SK-N-SH treated with all-trans-retinoic acid at 6 μM for 48 hours (cell line): Measurements from ENCODE around the gene SLC9B1.
A peak's percentile ranks its signal among the peaks of the same experiment; 100 is the strongest.

Experiments
- ATAC-seq: fragments of 200-7000 bp; cut with Tn5 transposase; 3 replicates; pipeline ENCODE4 v1.9.1; 2020; ENCODE audit warnings: mild to moderate bottlenecking, moderate library complexity
- ARNTL ChIP-seq: fragments of 450-650 bp; formaldehyde crosslinking; IDR thresholded peaks from 2 replicates; pipeline ENCODE4 v1.5.0; 2020; ENCODE audit warnings: low read depth, mild to moderate bottlenecking, moderate library complexity, borderline replicate concordance
- CREB5 ChIP-seq: fragments of 250-450 bp; sonication (Bioruptor Pico); IDR thresholded peaks from 2 replicates; pipeline ENCODE4 v1.5.1; 2020; ENCODE audit warnings: low read depth, mild to moderate bottlenecking, moderate library complexity
- CSDC2 ChIP-seq: fragments of 250-450 bp; sonication (Bioruptor Pico); IDR thresholded peaks from 2 replicates; pipeline ENCODE4 v1.5.0; 2020; ENCODE audit warnings: mild to moderate bottlenecking, moderate library complexity
- ESRRG ChIP-seq: fragments of 250-450 bp; sonication (Bioruptor Pico); IDR thresholded peaks from 2 replicates; pipeline ENCODE4 v1.6.1; 2021; ENCODE audit warnings: mild to moderate bottlenecking
- GLIS3 ChIP-seq: fragments of 250-450 bp; sonication (Bioruptor Pico); IDR thresholded peaks from 2 replicates; pipeline ENCODE4 v1.5.0; 2020; ENCODE audit warnings: mild to moderate bottlenecking, moderate library complexity
- ISL1 ChIP-seq: fragments of 250-450 bp; sonication (Bioruptor Pico); IDR thresholded peaks from 2 replicates; pipeline ENCODE4 v2.1.2; 2022; ENCODE audit warnings: mild to moderate bottlenecking, moderate library complexity
- OSR1 ChIP-seq: fragments of 250-450 bp; sonication (Bioruptor Pico); IDR thresholded peaks from 2 replicates; pipeline ENCODE4 v1.8.0; 2022; ENCODE audit warnings: moderate library complexity, mild to moderate bottlenecking, inconsistent platforms
- POU6F1 ChIP-seq: fragments of 250-450 bp; sonication (Bioruptor Pico); IDR thresholded peaks from 2 replicates; pipeline ENCODE4 v1.8.0; 2021; ENCODE audit warnings: low read depth, mild to moderate bottlenecking, moderate library complexity, borderline replicate concordance
- PPARA ChIP-seq: fragments of 250-450 bp; sonication (Bioruptor Pico); IDR thresholded peaks from 2 replicates; pipeline ENCODE4 v1.5.0; 2020; ENCODE audit warnings: mild to moderate bottlenecking, borderline replicate concordance
- RARB ChIP-seq: fragments of 250-450 bp; sonication (Bioruptor Pico); IDR thresholded peaks from 2 replicates; pipeline ENCODE4 v1.8.0; 2021; ENCODE audit warnings: mild to moderate bottlenecking, moderate library complexity
- SNAI2 ChIP-seq: fragments of 250-450 bp; sonication (Bioruptor Pico); IDR thresholded peaks from 2 replicates; pipeline ENCODE4 v1.5.0; 2020; ENCODE audit warnings: mild to moderate bottlenecking, moderate library complexity
- TCF4 ChIP-seq: fragments of 250-450 bp; sonication (Bioruptor Pico); IDR thresholded peaks from 2 replicates; pipeline ENCODE4 v1.8.0; 2021; ENCODE audit warnings: mild to moderate bottlenecking, moderate library complexity, borderline replicate concordance
- ZC3H10 ChIP-seq: fragments of 250-450 bp; sonication (Bioruptor Pico); IDR thresholded peaks from 2 replicates; pipeline ENCODE4 v1.5.1; 2021; ENCODE audit warnings: mild to moderate bottlenecking, moderate library complexity
- ZFP30 ChIP-seq: fragments of 450-650 bp; formaldehyde crosslinking; IDR thresholded peaks from 2 replicates; pipeline ENCODE4 v1.5.0; 2022; ENCODE audit warnings: mild to moderate bottlenecking, moderate library complexity
- ZNF565 ChIP-seq: fragments of 450-650 bp; formaldehyde crosslinking; conservative IDR thresholded peaks from 2 replicates; pipeline ENCODE4 v1.5.0; 2020; ENCODE audit warnings: low read depth, mild to moderate bottlenecking, moderate library complexity
- ZNF70 ChIP-seq: fragments of 450-650 bp; formaldehyde crosslinking; IDR thresholded peaks from 2 replicates; pipeline ENCODE4 v1.5.0; 2020; ENCODE audit warnings: mild to moderate bottlenecking, moderate library complexity
- ZNF8 ChIP-seq: fragments of 450-650 bp; formaldehyde crosslinking; IDR thresholded peaks from 2 replicates; pipeline ENCODE4 v1.5.0; 2020; ENCODE audit warnings: mild to moderate bottlenecking, moderate library complexity
- TF ChIP-seq, protein P1 (sequence below): fragments of 250-450 bp; sonication (Bioruptor Pico); IDR thresholded peaks from 2 replicates; pipeline ENCODE4 v1.5.0; 2020; ENCODE audit warnings: mild to moderate bottlenecking, moderate library complexity
- TF ChIP-seq, protein P2 (sequence below): fragments of 250-450 bp; sonication (Bioruptor Pico); IDR thresholded peaks from 2 replicates; pipeline ENCODE4 v1.8.0; 2020; ENCODE audit warnings: mild to moderate bottlenecking, moderate library complexity, borderline replicate concordance

SLC9B1 gene

DNA sequence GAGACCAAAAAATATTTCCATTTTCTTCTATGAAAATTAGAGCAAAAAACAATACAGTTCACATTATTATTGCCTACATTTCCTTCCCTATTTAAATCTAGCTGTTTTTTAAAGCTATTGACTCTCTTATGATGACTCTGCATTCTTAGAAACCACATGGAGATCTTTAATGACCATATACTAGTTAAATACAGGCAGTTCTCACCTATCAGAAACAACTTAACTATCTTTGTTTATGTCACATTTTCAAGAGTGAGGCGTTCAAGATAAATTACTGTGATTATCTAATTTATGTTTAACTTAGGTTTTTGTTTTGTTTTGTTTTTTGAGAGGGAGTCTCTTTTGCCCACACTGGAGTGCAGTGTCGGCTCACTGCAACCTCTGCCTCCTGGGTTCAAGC is 147.7 kb downstream of the SLC9B1 start:
- TF ChIP-seq ZNF8 (CRISPR knock-in tag) (no peak), SNAI2 (CRISPR knock-in tag) (no peak), PPARA (no peak), OSR1 (CRISPR knock-in tag) (no peak), ZC3H10 (CRISPR knock-in tag) (no peak), ARNTL (no peak), CREB5 (no peak), TCF4 (CRISPR knock-in tag) (no peak), POU6F1 (no peak), ZNF70 (CRISPR knock-in tag) (no peak)
- no peak for ATAC-seq

GRCh38 chr4:102869569-102870197 is 149.8 kb downstream of the SLC9B1 start:
- ATAC-seq = peak; percentile 7
- TF ChIP-seq RARB (CRISPR knock-in tag) (no peak), ARNTL (no peak)

DNA sequence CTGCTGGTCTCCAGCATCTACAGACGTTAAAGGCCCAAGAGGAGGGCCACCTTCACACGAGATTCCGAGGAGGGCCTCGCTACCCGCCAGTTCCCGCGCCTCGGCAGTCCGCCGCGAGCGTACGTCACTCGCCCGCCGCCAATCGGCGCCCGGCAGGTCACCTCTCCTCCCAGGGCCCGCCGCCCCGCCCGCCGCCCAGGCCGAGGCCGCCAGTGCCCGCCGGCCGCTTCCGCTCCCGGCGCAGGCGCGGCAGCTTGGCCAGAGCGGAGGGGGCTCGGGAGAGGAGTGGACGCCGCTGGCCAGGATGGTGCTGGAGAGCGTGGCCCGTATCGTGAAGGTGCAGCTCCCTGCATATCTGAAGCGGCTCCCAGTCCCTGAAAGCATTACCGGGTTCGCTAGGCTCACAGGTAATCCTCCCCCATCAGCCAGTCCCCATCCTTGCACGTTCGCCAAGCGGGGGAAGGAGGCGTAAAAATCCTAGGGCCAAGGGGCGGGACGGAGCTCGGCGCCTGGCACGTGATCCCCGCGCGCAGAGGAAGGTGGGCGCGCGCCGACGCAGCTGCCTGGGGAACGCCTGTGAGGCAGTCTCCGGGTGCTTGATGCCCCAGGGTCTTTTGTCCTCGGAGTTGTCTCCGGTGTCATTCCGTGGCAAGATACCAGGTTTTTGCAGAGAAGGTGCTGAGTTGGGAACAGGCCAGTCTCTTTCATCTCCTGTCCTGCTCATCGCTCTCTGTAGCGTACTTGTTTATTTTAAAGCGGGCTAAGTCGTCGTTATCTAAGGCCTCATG is 150.5 kb downstream of the SLC9B1 start, which contains the start of gene CISD2:
TSS of gene CISD2 (plus strand) at position 212 of the 788 bp plus-strand sequence. CDS start at position 305, 93 bp downstream.
- peak; percentile 96 for ATAC-seq
- TF ChIP-seq CREB5 = no peak
- TF ChIP-seq ESRRG = 0 out of 2 replicates have a peak, but pooled peaks have one; percentile 54

GRCh38 chr4:102868153-102868780 is 151.2 kb downstream of the SLC9B1 start:
- TF ChIP-seq ZNF565 (CRISPR knock-in tag) (no peak), RARB (CRISPR knock-in tag) (no peak), GLIS3 (CRISPR knock-in tag) (0 out of 2 replicates have a peak, but pooled peaks have one; percentile 52), SNAI2 (CRISPR knock-in tag) (no peak), PPARA (no peak)
- TF ChIP-seq, protein P1, sequence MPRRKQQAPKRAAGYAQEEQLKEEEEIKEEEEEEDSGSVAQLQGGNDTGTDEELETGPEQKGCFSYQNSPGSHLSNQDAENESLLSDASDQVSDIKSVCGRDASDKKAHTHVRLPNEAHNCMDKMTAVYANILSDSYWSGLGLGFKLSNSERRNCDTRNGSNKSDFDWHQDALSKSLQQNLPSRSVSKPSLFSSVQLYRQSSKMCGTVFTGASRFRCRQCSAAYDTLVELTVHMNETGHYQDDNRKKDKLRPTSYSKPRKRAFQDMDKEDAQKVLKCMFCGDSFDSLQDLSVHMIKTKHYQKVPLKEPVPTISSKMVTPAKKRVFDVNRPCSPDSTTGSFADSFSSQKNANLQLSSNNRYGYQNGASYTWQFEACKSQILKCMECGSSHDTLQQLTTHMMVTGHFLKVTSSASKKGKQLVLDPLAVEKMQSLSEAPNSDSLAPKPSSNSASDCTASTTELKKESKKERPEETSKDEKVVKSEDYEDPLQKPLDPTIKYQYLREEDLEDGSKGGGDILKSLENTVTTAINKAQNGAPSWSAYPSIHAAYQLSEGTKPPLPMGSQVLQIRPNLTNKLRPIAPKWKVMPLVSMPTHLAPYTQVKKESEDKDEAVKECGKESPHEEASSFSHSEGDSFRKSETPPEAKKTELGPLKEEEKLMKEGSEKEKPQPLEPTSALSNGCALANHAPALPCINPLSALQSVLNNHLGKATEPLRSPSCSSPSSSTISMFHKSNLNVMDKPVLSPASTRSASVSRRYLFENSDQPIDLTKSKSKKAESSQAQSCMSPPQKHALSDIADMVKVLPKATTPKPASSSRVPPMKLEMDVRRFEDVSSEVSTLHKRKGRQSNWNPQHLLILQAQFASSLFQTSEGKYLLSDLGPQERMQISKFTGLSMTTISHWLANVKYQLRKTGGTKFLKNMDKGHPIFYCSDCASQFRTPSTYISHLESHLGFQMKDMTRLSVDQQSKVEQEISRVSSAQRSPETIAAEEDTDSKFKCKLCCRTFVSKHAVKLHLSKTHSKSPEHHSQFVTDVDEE (CRISPR knock-in tag) = no peak
- TF ChIP-seq, all 23 proteins: peak for 1
- peak; percentile 2 for ATAC-seq

DNA sequence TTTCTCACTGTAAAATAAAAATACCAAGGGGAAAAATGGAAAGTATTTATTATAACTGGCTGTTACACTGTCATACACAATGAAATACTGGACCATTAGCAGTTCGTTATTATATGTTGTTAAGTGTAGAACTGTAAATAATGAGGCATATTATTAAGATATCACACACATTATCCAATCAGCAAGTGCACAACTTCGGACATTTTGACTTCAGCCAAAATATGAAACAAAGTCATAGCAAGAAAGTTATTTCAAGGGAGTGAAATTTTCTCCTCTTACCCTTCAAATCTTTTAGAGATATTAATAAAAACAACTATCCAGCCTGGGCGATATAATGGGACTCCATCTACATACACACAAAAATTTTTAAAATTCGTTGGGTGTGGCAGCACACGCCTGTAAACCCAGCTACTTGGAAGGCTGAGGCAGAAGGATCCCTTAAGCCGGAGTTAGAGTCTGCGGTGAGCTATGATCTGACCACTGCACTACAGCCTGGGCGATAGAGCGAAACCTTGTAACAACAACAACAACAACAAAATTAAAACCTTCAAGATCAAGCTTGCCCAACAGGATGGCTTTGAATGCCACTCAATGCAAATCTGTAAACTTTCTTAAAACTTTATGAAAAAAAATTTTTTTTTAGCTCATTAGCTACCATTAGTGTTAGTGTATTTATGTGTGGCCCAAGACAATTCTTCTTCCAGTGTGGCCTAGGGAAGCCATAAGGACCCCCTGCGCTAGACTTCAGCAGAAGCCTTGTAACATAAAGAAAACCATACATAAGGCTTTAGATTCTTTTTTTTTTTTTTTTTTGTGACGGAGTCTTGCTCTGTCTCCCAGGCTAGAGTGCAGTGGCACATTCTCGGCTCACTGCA is 152.0 kb downstream of the SLC9B1 start:
- ATAC-seq = no peak
- TF ChIP-seq TCF4 (CRISPR knock-in tag) = no peak
- no peak for TF ChIP-seq ISL1
- TF ChIP-seq ZNF70 (CRISPR knock-in tag) = no peak
- TF ChIP-seq PPARA = no peak
- TF ChIP-seq, protein P2, sequence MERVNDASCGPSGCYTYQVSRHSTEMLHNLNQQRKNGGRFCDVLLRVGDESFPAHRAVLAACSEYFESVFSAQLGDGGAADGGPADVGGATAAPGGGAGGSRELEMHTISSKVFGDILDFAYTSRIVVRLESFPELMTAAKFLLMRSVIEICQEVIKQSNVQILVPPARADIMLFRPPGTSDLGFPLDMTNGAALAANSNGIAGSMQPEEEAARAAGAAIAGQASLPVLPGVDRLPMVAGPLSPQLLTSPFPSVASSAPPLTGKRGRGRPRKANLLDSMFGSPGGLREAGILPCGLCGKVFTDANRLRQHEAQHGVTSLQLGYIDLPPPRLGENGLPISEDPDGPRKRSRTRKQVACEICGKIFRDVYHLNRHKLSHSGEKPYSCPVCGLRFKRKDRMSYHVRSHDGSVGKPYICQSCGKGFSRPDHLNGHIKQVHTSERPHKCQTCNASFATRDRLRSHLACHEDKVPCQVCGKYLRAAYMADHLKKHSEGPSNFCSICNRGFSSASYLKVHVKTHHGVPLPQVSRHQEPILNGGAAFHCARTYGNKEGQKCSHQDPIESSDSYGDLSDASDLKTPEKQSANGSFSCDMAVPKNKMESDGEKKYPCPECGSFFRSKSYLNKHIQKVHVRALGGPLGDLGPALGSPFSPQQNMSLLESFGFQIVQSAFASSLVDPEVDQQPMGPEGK (CRISPR knock-in tag) = no peak
- TF ChIP-seq CSDC2 (CRISPR knock-in tag) = no peak
- TF ChIP-seq, protein P1 (CRISPR knock-in tag) = no peak
- TF ChIP-seq ESRRG = no peak
- TF ChIP-seq ZFP30 (CRISPR knock-in tag) = no peak
- TF ChIP-seq ZC3H10 (CRISPR knock-in tag) = no peak
